Measurements from ENCODE around the gene ENPP7. TPM values are rescaled to one million over a fixed set of nuclear protein-coding genes. Genes with fewer than 3 reads are reported as not detected.

ENPP7 gene
- total RNA-seq, 3 donors from 2014 or later, result not detected

DNA sequence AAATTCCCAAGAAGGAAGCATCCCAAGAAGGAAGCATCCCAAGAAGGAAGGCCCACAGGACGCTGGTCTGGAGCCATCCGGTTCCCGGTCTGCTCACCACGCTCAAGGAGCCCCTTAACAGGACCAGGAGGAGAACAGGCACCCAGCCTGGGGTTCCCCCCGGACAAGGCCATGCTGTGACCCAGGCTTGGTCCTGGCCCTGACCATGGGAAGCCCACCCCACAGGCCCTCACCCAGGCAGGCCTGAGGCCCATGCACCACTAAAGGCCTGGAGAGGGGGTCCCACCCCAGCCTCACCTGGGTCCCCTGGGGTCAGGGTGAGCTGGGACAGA, 340 bp upstream of the ENPP7 start:
- no peak for TF ChIP-seq CTCF (IDR thresholded peaks at IDR 0.05)
- no peak for TF ChIP-seq POLR2AphosphoS5 (IDR thresholded peaks at IDR 0.05)
- no peak for TF ChIP-seq POLR2A (IDR thresholded peaks at IDR 0.05)
- Histone ChIP-seq H3K4me3 (no peak overlapping the region), H3K27ac (no peak overlapping the region), H3K36me3 (no peaks in the 10 kb centered on the region), H3K9me3 (no peaks in the 10 kb centered on the region), H3K4me1 (no peaks in the 10 kb centered on the region), H3K27me3 (no peaks in the 10 kb centered on the region)
- intact Hi-C loops (cut with DNase I; ENCODE audit: low total_unique reads), result loop anchor here (2.0 kb wide), 1 partner anchor 730 kb away; no protein-coding TSS in a partner anchor
- DNase-seq (ENCODE audit: low spot score in 2 of 2), result no peak

DNA sequence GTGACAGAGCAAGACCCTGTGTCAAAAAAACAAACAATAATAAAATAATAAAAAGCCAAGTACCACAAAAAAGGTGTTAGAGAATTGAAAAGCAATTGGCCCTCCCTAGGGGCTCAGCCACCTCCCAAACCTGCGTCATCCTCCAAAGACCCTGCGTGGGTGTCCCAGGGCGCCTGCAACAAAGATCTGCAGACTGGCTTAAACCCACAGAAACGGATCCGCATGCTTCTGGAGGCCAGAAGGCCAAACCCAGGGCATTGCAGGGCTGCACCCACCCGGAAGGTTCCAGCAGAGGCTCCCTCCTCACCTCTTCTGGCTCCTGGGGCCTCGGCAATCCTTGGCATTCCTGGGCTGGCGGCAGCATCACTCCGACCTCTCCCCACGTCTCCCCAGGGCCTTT, 1.5 kb downstream of the ENPP7 start:
- TF ChIP-seq CTCF (IDR thresholded peaks at IDR 0.05) (no peak), POLR2AphosphoS5 (IDR thresholded peaks at IDR 0.05) (no peak)
- Histone ChIP-seq H3K4me1 (no peaks in the 10 kb centered on the region), H3K27me3 (no peaks in the 10 kb centered on the region), H3K4me3 (no peak overlapping the region), H3K9me3 (no peaks in the 10 kb centered on the region), H3K27ac (no peak overlapping the region), H3K36me3 (no peaks in the 10 kb centered on the region)
- no peak for DNase-seq (ENCODE audit: low spot score in 2 of 2)
- intact Hi-C loops (cut with DNase I; ENCODE audit: low total_unique reads), result no loop called here

GRCh38 chr17:79732804-79733691, 2.3 kb downstream of the ENPP7 start:
- Histone ChIP-seq H3K27me3 (peaks cover 0 to 1% of the 10 kb centered on the region in 2 donors), H3K9me3 (no peaks in the 10 kb centered on the region), H3K4me3 (peak overlapping the region in 2 of 3 donors; percentile 13 to 33), H3K27ac (no peak overlapping the region), H3K4me1 (no peaks in the 10 kb centered on the region), H3K36me3 (no peaks in the 10 kb centered on the region)
- intact Hi-C loops (cut with DNase I; ENCODE audit: low total_unique reads), result no loop called here
- no peak for DNase-seq (ENCODE audit: low spot score in 2 of 2)
- TF ChIP-seq CTCF (IDR thresholded peaks at IDR 0.05) (no peak), POLR2AphosphoS5 (IDR thresholded peaks at IDR 0.05) (no peak), POLR2A (IDR thresholded peaks at IDR 0.05) (no peak)

- Histone ChIP-seq H3K27ac (no peak overlapping the region), H3K36me3 (no peaks in the 10 kb centered on the region), H3K4me3 (no peak overlapping the region), H3K4me1 (no peaks in the 10 kb centered on the region), H3K27me3 (peaks cover 0 to 4% of the 10 kb centered on the region in 2 donors), H3K9me3 (no peaks in the 10 kb centered on the region)
- TF ChIP-seq POLR2AphosphoS5 (IDR thresholded peaks at IDR 0.05) (no peak), POLR2A (IDR thresholded peaks at IDR 0.05) (no peak), CTCF (IDR thresholded peaks at IDR 0.05) (no peak)
- intact Hi-C loops (cut with DNase I; ENCODE audit: low total_unique reads), result no loop called here
- no peak for DNase-seq (ENCODE audit: low spot score in 2 of 2)
Observed at GRCh38 chr17:79733692-79734070, 2.9 kb downstream of the ENPP7 start.

GRCh38 chr17:79735096-79735495, 4.4 kb downstream of the ENPP7 start:
- no peak for TF ChIP-seq POLR2A (IDR thresholded peaks at IDR 0.05)
- no peak for TF ChIP-seq CTCF (IDR thresholded peaks at IDR 0.05)
- no peak for TF ChIP-seq POLR2AphosphoS5 (IDR thresholded peaks at IDR 0.05)
- intact Hi-C loops (cut with DNase I; ENCODE audit: low total_unique reads), result no loop called here

More at GRCh38 chr17:79735096-79735495, 4.4 kb downstream of the ENPP7 start:
- H3K36me3 ChIP-seq, result no peaks in the 10 kb centered on the region
- no peak overlapping the region for H3K27ac ChIP-seq
- no peak overlapping the region for H3K4me3 ChIP-seq
- H3K27me3 ChIP-seq, result peaks cover 0 to 10% of the 10 kb centered on the region in 2 donors
- no peak for DNase-seq (ENCODE audit: low spot score in 2 of 2)
- no peaks in the 10 kb centered on the region for H3K9me3 ChIP-seq
- no peaks in the 10 kb centered on the region for H3K4me1 ChIP-seq
